ENCODE data around the gene DOCK2.
"Not testable (repeated sequence)": the region's sequence is repeated elsewhere in the genome, so short reads cannot be mapped to it uniquely, and the experiment has no call there.

DOCK2 gene

DNA sequence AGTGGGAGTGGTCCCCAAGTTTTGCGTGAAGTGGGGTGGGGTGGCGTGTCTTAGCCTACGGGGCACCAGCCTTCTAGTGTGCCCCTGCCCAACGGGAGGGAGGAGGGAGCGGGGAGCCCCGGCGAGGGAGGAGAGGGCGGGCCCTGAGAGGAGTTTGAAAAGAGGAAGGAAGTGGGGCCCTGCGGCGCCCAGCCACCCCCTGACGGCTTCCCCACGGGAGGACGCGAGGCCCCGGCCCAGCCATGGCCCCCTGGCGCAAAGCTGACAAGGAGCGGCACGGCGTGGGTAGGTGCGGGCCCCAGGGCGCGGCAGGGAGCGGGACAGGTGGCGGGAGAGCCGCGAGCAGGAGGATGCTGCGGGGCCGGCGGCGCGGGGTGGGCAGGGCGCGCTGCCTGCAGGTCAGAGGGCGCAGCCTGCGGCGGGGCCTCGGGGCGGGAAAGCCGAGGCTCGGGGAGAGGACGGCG lies at the start of gene DOCK2:
TSS of gene DOCK2 (plus strand) at position 191 of the 464 bp plus-strand sequence. CDS start at position 243, 52 bp downstream.
- peak; percentile 49 for DNase-seq (ENCODE audit: low read depth)

DNA sequence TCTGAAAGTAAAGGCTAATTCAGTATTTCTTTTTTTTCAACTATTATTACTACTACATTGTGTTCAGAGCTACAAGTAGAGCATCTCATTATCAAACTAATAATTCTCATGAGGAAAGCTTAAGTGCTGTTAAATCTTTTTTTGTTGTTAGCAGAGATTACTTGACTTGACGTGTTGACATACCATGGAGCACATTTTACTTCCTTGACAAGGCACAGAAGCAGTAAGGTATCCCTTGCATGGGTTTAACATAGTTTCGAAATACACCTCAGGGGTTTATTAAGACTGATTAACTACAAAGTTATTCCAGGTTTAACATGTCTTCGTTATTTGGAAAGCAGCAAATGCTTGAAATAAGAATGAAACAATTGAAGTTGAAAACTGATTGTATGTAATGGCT lies 46.5 kb upstream of the DOCK2 start:
- no peak for DNase-seq (ENCODE audit: low read depth)

DNA sequence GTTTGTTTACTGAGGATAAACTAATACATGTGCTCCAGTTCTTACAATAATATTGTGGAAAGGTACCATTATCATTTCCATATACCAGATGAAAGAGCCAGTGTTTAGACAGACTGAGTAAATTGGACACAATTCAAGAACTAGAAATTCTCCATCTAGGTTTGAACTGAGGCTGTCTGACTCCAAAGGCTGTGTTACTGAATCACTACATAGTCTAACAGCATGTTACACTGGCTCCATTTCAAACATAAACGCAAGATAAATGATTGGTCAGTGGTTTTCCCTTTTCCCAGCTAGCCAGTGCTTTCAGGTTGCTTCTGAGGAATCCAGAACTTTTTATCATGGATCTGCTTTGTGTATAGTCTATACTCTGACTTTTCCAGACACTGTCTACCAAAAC lies 45.4 kb upstream of the DOCK2 start:
- DNase-seq (ENCODE audit: low read depth): no peak

DNA sequence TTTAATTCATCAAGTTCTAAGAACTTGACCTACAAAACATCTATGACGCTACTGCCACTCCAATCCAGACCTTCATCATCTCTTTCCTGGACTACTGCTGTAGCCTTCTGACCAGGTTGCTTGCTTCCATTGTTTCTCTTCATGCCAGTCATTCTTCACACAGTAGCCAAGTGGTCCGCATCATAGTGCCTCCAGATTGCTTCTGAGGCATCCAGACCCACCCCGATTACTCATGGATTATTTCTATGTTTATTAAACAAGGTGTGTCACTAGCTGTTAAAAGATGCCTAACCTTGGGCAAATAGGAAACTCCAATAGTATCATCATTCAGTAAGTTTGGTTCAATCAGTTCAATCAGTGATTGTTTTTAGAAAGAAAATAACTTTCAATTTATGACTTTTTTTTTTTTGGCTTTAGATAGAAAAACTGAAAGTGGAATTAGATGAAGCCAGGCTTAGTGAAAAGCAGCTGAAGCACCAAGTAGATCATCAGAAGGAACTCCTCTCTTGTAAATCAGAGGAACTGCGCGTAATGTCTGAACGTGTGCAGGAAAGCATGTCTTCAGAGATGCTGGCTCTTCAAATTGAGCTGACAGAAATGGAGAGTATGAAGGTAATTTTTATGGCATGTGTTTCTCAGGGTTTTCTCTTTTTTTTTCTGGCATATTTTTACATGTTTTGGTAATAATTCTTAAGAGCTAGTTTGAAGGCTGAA lies 44.0 kb upstream of the DOCK2 start:
- DNase-seq (ENCODE audit: low read depth): no peak

DNA sequence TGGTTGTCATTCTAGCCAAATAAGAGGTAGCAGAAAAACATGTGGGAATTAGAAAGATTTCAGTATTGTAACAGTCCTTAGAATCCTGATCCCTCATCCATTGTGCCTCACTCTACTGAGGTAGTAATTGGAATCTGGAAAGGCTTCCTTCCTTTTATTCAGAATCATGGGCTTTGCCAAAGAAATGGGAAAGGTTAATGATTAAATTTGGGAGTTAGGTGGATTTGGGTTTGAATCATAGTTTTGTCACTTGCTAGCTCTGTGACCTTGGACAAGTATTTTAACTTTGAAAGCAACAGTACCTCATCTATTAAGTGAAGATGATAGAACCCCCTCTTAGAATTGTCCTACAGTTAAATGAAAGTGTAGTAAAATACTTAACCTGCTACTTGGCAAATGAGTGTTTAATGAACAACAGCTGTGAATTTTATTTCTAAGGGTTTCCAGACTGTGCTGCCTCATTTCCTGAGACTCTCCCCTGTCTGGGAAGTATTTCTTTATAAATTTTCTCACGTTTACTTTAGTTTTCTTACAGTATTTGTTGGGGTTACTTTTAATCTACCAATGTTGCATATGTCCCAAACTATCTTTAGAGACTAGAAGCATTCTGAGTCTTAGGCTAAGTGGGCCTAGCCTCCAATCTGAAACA lies 41.8 kb upstream of the DOCK2 start:
- DNase-seq (ENCODE audit: low read depth): no peak

DNA sequence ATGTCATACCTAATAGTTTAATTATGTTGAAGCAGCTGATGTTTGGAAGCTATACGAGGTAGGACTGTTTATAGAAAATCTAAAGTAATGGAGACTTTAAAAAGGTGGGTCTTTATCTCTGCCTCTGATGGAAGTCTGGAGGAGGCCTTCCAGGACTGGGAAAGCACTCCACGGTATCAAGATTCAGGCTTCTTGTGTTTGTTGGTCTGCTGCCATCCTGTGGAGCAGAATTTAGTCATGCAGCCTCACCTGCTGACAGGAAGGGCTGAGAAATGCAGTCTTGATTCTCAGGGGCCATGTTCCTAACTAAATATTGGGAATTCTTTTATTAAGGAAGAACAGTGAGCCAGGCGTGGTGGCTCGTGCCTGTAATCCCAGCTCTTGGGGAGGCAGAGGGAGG lies 37.6 kb upstream of the DOCK2 start:
- no peak for DNase-seq (ENCODE audit: low read depth)

DNA sequence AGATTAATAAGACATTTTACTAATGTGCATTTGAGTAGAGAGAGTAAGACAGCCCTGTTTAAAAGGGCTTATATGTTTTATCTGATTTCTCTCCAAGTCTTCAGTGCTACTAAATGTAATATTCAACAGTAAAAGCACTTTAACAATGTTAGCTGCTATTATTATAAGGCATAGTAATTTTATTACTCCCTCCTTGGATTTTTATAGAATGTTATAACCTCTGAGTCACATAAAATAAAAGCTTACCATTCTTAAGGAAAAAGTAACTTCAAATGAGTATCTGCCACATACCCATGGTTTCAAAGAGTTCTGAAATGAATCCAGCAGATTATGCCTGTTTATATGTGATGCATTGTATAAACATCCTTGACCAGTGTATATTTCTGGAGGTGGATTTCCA lies 34.5 kb upstream of the DOCK2 start:
- DNase-seq (ENCODE audit: low read depth): no peak

DNA sequence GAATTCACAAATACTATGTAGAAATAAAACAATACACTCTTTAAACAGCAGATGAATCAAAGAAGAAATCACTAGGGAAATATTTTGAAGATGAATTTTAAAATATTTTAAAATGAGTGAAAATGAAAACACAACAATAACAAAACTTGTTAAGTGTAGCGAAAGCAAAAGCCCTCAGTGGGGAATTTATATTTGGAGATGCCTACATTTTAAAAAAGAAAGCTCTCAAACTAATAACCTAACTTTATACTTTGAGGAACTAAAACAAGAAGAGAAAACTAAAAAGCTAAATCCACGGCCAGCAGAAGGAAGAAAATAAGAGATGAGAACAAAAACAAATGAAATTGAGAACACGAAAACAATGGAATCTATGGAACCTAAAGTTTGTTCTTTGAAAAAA lies 30.8 kb upstream of the DOCK2 start:
- no peak for DNase-seq (ENCODE audit: low read depth)

DNA sequence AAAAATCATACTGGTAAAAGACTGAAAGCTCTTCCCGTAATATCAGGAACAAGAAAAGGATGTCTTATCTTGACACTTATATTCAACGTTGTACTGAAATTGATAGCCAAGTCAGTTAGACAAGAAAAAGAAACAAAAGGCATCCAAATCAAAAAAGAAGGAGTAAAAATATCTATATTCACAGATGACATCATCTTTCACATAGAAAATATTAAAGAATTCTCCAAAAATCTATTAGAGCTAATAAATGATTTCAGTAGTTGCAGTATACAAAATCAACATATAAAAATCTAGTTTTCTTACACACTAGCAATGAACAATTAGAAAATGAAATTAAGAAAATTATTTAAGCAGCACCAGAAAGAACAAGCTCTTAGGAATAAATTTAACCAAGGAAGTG lies 29.2 kb upstream of the DOCK2 start:
- DNase-seq (ENCODE audit: low read depth): no peak

DNA sequence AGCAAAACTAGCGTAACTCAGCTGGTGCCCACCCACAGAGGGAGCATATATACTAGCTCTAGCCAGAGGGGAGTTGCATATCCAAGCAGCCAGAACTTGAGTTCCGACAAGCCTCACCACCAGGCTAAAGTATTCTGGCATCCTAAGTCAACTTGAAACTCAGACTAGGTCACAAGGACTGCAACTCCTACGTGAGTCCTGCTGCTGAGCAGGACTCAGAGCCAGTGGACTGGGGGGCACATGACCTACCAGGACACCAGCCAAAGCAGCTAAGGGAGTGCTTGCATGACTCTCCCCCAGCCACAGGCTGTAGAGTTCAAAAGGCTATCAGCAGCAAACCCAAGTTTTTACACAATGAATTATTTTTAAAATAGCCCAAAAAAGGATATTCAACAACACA lies 27.4 kb upstream of the DOCK2 start:
- DNase-seq (ENCODE audit: low read depth): no peak

DNA sequence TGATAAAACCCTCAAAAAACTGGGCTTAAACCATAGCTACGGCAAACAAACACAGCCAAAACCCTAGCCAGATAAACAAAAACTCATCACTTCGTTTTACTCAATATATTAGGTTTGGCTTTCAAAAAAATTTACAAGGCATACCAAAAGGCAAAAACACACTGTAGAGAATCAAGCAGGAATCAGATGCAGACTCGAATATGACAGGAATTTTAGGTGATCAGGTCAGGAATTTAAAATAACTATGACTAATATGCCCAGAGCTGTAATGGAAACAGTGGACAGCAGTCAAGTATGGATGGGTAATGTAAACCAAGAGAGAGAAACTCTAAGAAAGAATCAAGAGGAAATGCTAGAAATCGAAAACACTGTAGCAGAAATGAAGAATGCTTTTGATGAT lies 26.5 kb upstream of the DOCK2 start:
- DNase-seq (ENCODE audit: low read depth): no peak

DNA sequence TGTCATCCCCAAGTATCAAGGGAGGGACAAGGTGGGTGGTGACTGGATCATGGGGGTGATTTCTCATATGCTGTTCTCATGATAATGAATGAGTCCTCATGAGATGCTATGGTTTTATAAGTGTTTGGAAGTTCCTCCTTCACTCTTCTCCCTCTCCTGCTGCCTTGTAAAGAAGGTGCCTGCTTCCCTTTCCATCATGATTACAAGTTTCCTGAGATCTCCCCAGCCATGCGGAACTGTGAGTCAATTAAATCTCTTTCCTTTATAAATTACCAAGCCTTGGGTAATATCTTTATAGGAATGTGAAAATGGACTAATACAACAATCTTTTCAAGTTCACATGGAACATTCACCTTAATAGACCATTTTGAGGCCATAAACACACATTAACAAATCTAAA lies 21.5 kb upstream of the DOCK2 start:
- DNase-seq (ENCODE audit: low read depth): no peak

DNA sequence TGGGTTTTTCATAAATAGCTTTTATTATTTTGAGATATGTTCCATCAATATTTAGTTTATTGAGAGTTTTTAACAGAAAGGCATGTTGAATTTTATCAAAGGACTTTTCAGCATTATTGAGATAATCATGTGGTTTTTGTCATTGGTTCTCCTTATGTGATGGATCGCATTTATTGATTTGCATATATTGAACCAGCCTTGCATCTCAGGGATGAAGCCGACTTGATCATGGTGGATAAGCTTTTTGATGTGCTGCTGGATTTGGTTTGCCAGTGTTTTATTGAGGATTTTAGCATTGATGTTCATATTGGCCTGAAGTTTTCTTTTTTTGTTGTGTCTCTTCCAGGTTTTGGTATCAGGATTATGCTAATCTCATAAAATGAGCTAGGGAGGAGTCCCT lies 12.8 kb upstream of the DOCK2 start:
- DNase-seq (ENCODE audit: low read depth): not testable (repeated sequence)

DNA sequence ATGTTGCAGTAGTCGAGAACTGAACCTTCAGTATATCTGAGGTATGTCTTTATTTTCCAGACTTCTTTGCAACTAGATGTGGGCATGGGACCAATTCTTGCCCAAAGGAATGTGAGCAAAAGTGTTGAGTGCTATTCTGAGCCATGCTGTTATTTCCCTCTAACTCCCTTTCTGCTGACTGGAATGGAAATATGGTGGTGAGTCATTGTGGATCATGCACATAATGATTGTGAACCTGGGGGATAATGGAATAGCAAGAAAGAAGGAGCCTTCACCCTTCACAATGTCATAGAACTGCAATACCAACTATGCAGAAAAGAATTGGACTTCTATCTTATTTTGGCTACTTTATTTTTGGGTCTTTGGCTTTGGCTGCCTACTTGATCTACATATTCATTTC lies 10.3 kb upstream of the DOCK2 start:
- DNase-seq (ENCODE audit: low read depth): no peak

DNA sequence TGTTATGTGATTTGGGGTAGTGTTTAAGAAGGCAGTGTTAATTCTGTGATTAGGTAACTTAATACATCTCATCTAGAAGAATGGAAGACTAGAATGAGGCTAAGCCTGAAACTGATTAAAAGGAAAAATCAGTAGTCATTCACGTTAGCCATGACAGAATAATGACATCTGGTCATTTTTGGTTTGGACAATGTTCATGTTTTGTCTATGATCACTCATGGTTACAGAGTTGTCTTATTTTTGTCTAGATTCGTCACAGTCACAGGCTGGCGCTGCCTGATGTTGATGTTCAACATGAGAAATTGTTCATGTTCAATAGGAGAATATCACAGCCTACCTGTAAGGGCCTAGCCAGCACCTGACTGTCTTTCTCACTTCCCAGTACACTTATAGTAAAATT lies 9.5 kb upstream of the DOCK2 start:
- no peak for DNase-seq (ENCODE audit: low read depth)

DNA sequence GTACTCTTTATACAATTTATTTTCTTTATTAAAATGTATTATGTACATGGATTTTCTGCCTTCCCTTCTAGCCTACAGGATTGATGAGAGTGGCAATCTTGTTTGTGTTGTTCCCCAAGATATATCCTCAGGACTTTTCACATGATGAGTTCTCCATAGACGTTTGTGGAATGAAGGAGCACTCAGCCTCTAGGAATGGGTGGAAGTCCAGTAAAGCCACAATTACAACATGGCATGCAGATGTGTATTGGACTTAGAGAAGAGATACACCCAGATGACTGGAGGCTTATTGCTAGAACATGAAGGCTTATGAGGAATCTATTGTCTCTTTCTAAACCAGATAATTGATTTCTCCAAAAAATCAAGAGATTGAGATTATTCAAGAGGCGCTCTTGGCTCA lies 8.2 kb upstream of the DOCK2 start:
- DNase-seq (ENCODE audit: low read depth): no peak

DNA sequence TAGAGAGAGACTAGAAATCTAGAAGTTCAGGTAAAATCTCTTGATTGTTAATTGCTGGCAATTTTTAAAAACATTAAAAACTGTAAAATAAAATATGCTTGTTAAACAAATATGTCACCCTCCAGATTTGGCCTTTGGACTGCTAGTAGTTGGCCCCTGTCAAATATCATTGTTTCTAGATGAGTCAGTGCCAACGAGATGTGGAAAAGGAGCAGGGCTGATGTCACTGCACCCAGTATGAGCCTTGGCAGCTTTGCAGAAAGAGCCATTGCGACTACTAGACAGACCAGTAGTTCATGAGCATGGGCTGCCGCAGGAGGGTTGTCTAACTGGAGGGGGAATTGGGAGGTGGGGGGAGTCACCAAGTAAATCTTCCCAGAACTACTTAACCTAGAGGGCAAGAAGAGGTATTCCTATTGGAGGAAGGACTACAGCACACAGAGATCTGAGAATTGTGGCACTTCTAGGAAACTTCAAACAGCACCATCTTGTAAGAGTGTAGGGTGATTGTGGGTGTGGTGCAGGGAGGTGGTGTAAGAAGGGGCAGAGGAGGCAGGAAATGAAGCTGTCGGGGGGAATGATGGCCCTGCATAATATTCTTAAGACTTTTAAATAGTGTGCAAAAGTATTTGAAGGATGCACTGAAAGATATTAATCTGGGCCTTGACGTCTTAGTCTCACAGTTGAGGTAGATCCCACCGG lies 7.1 kb upstream of the DOCK2 start:
- DNase-seq (ENCODE audit: low read depth): no peak

DNA sequence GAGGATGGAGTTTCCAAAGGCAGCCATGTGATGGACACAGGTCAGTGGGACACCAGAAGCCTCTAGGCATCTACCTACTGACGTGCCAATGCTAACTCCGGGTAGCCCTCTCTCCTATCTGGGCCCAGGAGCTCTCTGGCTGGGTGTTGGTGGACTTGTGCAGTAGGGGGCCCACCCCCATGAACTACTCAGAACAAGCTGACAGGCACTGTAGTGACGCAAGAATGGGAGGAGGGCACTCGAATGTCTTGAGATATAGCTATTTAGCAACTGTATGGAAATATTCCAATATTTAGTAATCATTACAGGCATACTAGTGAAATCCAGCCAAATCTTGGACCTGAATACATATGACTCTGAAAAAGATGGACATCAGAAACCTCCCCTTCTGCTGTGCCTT lies 5.7 kb upstream of the DOCK2 start:
- no peak for DNase-seq (ENCODE audit: low read depth)

DNA sequence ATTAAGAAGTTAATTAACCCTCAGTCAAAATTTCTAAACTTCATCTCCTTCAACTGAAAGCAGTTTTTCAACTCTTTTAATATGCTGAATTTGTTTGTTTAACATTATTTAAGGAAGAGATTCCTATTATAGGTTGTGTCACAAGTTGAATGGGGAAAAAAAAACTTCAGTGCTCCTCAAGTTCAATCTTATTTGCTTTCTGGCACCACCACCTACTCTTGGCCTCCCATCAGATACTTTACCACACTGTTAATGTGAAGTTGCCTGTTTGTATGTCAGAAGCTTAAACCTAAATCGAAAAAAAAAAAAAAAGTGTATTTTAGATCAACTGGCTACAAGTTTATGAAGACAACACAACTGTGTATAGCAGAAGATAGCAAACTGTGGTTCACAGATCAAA lies 4.1 kb upstream of the DOCK2 start:
- no peak for DNase-seq (ENCODE audit: low read depth)

DNA sequence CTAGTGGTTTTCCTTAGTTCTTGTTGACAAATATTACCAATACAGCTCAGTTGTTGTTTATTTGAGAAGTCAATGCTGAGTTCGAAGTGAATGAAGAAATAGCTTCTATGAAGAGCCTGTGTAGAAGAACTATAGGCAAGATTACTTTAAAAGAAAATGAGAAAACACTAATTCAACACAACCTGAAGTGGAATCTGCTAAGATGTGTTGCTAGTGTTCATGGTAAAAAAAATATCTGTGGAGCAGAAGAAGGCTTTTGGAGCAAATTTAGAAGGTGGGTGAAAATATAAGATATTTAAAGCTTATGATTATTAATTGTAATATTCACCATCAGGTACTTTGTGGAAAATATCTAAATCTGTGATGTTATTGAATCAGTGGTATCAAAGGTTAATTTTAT lies 2.5 kb upstream of the DOCK2 start:
- no peak for DNase-seq (ENCODE audit: low read depth)

DNA sequence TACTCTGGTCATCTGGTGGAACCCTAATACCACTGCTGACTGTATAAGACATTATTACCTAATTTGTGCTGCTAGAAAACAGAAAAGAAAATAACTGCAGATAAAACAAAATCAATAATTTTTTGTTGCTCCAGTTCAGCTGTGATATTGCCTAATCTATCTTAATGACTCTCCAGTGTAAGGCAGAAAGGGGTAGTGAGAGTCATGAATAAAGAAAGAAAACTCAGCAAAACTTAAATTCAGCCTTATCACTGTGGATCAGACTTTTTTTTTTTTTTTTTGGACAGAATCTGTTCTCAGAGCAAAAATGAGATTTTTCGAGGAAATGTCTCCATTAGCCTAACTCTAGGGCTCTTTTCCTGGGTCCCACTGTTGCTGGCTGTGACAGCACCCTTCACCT lies 1.1 kb upstream of the DOCK2 start:
- DNase-seq (ENCODE audit: low read depth): no peak

DNA sequence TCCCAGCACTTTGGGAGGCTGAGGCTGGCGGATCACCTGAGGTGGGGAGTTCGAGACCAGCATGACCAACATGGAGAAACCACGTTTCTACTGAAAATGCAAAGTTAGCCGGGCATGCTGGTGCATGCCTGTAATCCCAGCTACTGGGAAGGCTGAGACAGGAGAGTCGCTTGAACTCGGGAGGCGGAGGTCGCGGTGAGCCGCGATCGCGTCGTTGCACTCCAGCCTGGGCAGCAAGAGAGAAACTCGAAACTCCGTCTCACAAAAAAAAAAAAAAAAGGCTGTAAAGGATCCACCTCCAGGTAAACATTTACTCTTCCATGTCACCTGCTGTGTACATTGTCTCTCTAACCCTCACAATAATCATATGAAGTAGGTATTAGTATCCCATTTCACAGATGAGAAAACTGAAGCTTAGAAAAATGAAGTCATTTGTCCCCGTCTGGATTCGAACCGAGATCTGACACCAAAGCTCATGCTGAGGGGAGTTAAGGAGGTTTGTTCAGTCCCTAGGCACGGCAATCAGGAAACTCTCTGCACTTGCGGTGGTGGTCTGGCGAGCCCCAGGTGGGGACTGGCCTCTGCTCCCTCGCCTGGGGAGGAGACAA lies 494 bp upstream of the DOCK2 start:
- DNase-seq (ENCODE audit: low read depth): no peak

DNA sequence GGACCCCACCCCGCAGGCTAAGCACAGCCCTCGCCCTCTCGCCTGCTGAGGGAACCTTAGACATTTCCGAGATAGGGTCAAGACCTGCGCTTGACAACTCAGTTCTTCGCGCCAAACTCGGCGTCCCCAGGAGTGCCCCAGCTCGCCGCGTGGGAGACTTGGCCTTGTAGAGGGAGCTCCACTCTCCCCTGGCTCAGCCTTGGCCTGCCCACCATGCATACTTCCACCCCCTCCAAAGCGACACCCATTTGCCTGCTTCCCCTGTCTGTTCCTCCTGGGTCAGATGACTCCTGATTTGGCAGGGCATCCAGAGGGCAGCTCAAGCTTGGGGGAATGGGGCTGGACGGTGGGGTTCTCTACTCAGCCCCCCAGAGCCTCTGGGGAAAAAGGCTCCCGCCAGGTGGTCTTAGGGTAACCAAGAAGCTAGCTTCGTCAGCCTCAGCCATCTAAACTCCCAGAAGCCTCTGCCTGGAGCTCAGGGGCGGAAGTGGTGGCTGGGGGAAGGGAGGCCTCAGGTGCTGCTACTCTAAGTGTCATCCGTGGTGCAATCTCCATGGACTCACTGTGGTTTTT lies 560 bp downstream of the DOCK2 start:
- peak; percentile 54 for DNase-seq (ENCODE audit: low read depth)
